ENCODE data around the gene STX12.
"Not testable (repeated sequence)": the region's sequence is repeated elsewhere in the genome, so short reads cannot be mapped to it uniquely, and the experiment has no call there.

STX12 gene

GRCh38 chr1:27795601-27796000 is 22.6 kb downstream of the STX12 start:
- no peak for DNase-seq
- TF ChIP-seq CTCF (IDR thresholded peaks at IDR 0.05; ENCODE audit: low read depth, low read length): no peak
- no peaks in the 10 kb centered on the region for H3K9me3 ChIP-seq
- H3K36me3 ChIP-seq: no peaks in the 10 kb centered on the region; the same call in 1 of the 2 replicates
- H3K4me3 ChIP-seq (ENCODE audit: low read depth, low read length): no peak overlapping the region
- no peaks in the 10 kb centered on the region for H3K4me1 ChIP-seq
- no peaks in the 10 kb centered on the region for H3K27me3 ChIP-seq

- H3K4me3 ChIP-seq (ENCODE audit: low read depth, low read length): no peak overlapping the region
- no peaks in the 10 kb centered on the region for H3K9me3 ChIP-seq
- no peaks in the 10 kb centered on the region for H3K27me3 ChIP-seq
- no peaks in the 10 kb centered on the region for H3K4me1 ChIP-seq
- H3K36me3 ChIP-seq: no peaks in the 10 kb centered on the region
- no peak for TF ChIP-seq CTCF (IDR thresholded peaks at IDR 0.05; ENCODE audit: low read depth, low read length)
- DNase-seq: no peak
Measured at GRCh38 chr1:27804791-27805190, 31.8 kb downstream of the STX12 start.

- no peak for DNase-seq
- Histone ChIP-seq H3K27me3 (no peaks in the 10 kb centered on the region), H3K4me1 (no peaks in the 10 kb centered on the region), H3K4me3 (ENCODE audit: low read depth, low read length) (no peak overlapping the region), H3K9me3 (no peaks in the 10 kb centered on the region), H3K36me3 (no peaks in the 10 kb centered on the region)
- no peak for TF ChIP-seq CTCF (IDR thresholded peaks at IDR 0.05; ENCODE audit: low read depth, low read length)
Measured at GRCh38 chr1:27806758-27807157, 33.7 kb downstream of the STX12 start.

- Histone ChIP-seq H3K4me3 (ENCODE audit: low read depth, low read length) (no peak overlapping the region), H3K27me3 (no peaks in the 10 kb centered on the region), H3K36me3 (no peaks in the 10 kb centered on the region), H3K4me1 (no peaks in the 10 kb centered on the region; the same call in 1 of the 2 replicates), H3K9me3 (no peaks in the 10 kb centered on the region)
- TF ChIP-seq CTCF (IDR thresholded peaks at IDR 0.05; ENCODE audit: low read depth, low read length): no peak
- no peak for DNase-seq
Measured at GRCh38 chr1:27807385-27807784, 34.4 kb downstream of the STX12 start.

- not testable (repeated sequence) for DNase-seq; H3K4me1 ChIP-seq; H3K27me3 ChIP-seq; H3K36me3 ChIP-seq; H3K9me3 ChIP-seq; H3K4me3 ChIP-seq (ENCODE audit: low read depth, low read length)
Measured at GRCh38 chr1:27808131-27808530, 35.1 kb downstream of the STX12 start.

- Histone ChIP-seq H3K4me3 (ENCODE audit: low read depth, low read length) (no peak overlapping the region), H3K36me3 (no peaks in the 10 kb centered on the region), H3K4me1 (no peaks in the 10 kb centered on the region; the same call in 1 of the 2 replicates), H3K9me3 (no peaks in the 10 kb centered on the region), H3K27me3 (no peaks in the 10 kb centered on the region)
- no peak for TF ChIP-seq CTCF (IDR thresholded peaks at IDR 0.05; ENCODE audit: low read depth, low read length)
- DNase-seq: no peak
Measured at GRCh38 chr1:27809883-27810282, 36.9 kb downstream of the STX12 start.
